ENCODE data around the gene ZNF853. TPM values are rescaled to one million over a fixed set of nuclear protein-coding genes. Genes with fewer than 3 reads are reported as not detected.

The ZNF853 gene
- polyA plus RNA-seq, 1 of the 3 experiments (the other 2 are of a cell fraction) = 15.9 TPM

DNA sequence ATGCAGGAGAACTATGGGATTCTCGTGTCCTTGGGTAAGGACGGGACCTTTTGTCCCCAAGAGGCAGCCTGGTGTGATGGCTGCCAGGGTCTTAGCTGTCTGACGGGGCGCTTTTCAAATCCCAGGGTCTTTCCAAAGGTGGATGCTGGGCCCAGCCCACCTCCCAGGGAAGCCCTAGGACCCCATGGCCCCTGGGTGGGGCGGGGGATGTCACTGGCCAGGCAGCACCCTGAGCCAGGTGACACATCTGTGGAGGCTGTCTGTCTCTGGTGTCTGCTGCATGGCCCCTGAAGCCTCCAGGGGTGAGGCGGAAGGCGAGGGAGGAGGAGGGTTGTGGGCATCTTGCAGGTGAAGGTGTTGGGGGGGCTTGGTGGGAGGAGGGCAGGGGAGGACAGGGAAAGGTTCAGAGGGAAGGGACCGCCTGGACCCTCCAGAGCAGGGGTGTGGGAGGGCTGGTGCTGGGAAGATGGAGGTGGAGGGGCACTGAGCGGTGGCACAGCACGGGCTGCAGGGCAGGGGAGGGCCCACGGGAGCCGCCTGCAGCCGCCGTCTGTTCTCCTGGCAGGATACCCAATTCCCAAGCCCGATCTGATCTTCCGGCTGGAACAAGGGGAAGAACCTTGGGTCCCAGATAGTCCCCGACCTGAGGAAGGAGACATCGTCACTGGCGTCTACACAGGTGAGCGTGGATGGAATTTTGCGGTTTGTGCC lies 28.7 kb downstream of the ZNF853 start:
- no peak overlapping the region for H2AFZ ChIP-seq (ENCODE audit: low read depth)
- ChIA-PET CTCF (interaction anchor here (0.6 to 1.1 kb wide), 2 partner anchors 77 to 308 kb away, joined by 3 read pairs; no protein-coding TSS in a partner anchor), POLR2A (no interaction called here)
- peaks cover 38% of the 10 kb centered on the region for H3K79me2 ChIP-seq (ENCODE audit: insufficient read depth)
- H3K9ac ChIP-seq = no peak overlapping the region
- no peak overlapping the region for H3K27ac ChIP-seq (ENCODE audit: low read depth in 2 of 2, low read length in 1 of 2)
- H3K9me2 ChIP-seq = no peaks in the 10 kb centered on the region
- WGBS (ENCODE audit: low lambda C conversion rate) = 96% methylated on average over 19 of the region's 21 CpGs
- DNase-seq = no peak
- H3K9me3 ChIP-seq = no peaks in the 10 kb centered on the region
- TF ChIP-seq, protein P1, sequence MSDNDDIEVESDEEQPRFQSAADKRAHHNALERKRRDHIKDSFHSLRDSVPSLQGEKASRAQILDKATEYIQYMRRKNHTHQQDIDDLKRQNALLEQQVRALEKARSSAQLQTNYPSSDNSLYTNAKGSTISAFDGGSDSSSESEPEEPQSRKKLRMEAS (IDR thresholded peaks at IDR 0.05; ENCODE audit: low read depth) = no peak
- TF ChIP-seq RCOR1 (IDR thresholded peaks at IDR 0.05; ENCODE audit: low read length) (no peak), NRF1 (IDR thresholded peaks at IDR 0.05; ENCODE audit: low read depth, low read length) (no peak), TAF1 (IDR thresholded peaks at IDR 0.05; ENCODE audit: borderline replicate concordance, low read depth, low read length) (no peak), ELF1 (IDR thresholded peaks at IDR 0.05) (no peak), FOXJ3 (CRISPR knock-in tag; IDR thresholded peaks at IDR 0.05) (no peak), MEF2A (IDR thresholded peaks at IDR 0.05; ENCODE audit: borderline replicate concordance, low read depth) (no peak), SMC3 (IDR thresholded peaks at IDR 0.05; ENCODE audit: low read depth, low read length) (no peak), TEAD4 (IDR thresholded peaks at IDR 0.05; ENCODE audit: borderline replicate concordance, insufficient read depth) (no peak)
- TF ChIP-seq, protein P2, sequence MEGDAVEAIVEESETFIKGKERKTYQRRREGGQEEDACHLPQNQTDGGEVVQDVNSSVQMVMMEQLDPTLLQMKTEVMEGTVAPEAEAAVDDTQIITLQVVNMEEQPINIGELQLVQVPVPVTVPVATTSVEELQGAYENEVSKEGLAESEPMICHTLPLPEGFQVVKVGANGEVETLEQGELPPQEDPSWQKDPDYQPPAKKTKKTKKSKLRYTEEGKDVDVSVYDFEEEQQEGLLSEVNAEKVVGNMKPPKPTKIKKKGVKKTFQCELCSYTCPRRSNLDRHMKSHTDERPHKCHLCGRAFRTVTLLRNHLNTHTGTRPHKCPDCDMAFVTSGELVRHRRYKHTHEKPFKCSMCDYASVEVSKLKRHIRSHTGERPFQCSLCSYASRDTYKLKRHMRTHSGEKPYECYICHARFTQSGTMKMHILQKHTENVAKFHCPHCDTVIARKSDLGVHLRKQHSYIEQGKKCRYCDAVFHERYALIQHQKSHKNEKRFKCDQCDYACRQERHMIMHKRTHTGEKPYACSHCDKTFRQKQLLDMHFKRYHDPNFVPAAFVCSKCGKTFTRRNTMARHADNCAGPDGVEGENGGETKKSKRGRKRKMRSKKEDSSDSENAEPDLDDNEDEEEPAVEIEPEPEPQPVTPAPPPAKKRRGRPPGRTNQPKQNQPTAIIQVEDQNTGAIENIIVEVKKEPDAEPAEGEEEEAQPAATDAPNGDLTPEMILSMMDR (IDR thresholded peaks at IDR 0.05) = no peak
- H3F3A ChIP-seq (replicated peaks; ENCODE audit: insufficient read depth) = no peaks in the 10 kb centered on the region
- H4K20me1 ChIP-seq (ENCODE audit: insufficient read depth) = peaks cover 33% of the 10 kb centered on the region; the same call in 1 of the 2 replicates
- peaks cover 0 to under 1% of the 10 kb centered on the region in 2 experiments; a peak in 1 of 4 replicates for H3K4me1 ChIP-seq (ENCODE audit: control insufficient read depth in 1 of 2, insufficient read depth in 2 of 2, low read depth in 1 of 2, low read length in 1 of 2)
- no peak overlapping the region for H3K4me2 ChIP-seq
- H3K27me3 ChIP-seq (ENCODE audit: insufficient read depth) = no peaks in the 10 kb centered on the region
- H3K4me3 ChIP-seq (ENCODE audit: low read depth in 2 of 2, low read length in 1 of 2) = no peak overlapping the region
- peaks cover 39 to 93% of the 10 kb centered on the region in 2 experiments for H3K36me3 ChIP-seq (replicated peaks in 1 of 2; ENCODE audit: control insufficient read depth in 1 of 2, insufficient read depth in 2 of 2, low read length in 1 of 2)

DNA sequence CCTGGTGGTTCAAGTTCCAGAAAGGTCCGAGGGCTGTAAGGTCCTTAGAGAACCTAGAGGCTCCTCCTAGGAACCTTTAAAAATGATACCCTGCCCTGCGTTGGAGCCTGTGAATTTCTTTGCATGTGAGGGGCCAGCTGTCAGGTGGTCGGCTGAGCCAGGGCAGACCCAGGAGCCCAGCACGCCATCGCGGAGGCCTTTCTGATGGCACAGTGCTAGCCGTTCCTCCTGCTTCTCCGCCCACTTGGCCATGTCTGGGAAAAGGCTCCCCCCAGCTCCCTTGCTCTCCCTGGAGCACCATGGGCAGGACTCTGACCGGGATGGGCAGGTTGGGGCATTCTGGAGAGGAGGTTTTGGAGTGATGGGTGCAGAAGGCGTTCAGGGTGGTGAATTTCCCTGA lies 29.3 kb downstream of the ZNF853 start:
- ChIA-PET CTCF (interaction anchor here (0.8 kb wide), 1 partner anchor 70 kb away, joined by 3 read pairs; no protein-coding TSS in a partner anchor), POLR2A (no interaction called here)
- H3K79me2 ChIP-seq (ENCODE audit: insufficient read depth) = peaks cover 31% of the 10 kb centered on the region
- 98% methylated on average over 5 of the region's 10 CpGs for WGBS (ENCODE audit: low lambda C conversion rate)
- peaks cover 35 to 93% of the 10 kb centered on the region in 2 experiments for H3K36me3 ChIP-seq (replicated peaks in 1 of 2; ENCODE audit: control insufficient read depth in 1 of 2, insufficient read depth in 2 of 2, low read length in 1 of 2)
- H3K27me3 ChIP-seq (ENCODE audit: insufficient read depth) = no peaks in the 10 kb centered on the region
- H3K4me1 ChIP-seq (ENCODE audit: control insufficient read depth in 1 of 2, insufficient read depth in 2 of 2, low read depth in 1 of 2, low read length in 1 of 2) = no peaks in the 10 kb centered on the region; a peak in 1 of 4 replicates
- peaks cover 30% of the 10 kb centered on the region; the same call in 1 of the 2 replicates for H4K20me1 ChIP-seq (ENCODE audit: insufficient read depth)
- no peak overlapping the region for H3K27ac ChIP-seq (ENCODE audit: low read depth in 2 of 2, low read length in 1 of 2)
- H3K9me2 ChIP-seq = no peaks in the 10 kb centered on the region
- no peak overlapping the region for H3K9ac ChIP-seq
- H3K4me2 ChIP-seq = no peak overlapping the region
- no peak overlapping the region for H2AFZ ChIP-seq (ENCODE audit: low read depth)
- no peaks in the 10 kb centered on the region for H3K9me3 ChIP-seq
- no peaks in the 10 kb centered on the region for H3F3A ChIP-seq (replicated peaks; ENCODE audit: insufficient read depth)
- no peak overlapping the region for H3K4me3 ChIP-seq (ENCODE audit: low read depth in 2 of 2, low read length in 1 of 2)
- DNase-seq = no peak
- TF ChIP-seq RFX5 (IDR thresholded peaks at IDR 0.05; ENCODE audit: low read length) = no peak
- TF ChIP-seq, protein P1 (IDR thresholded peaks at IDR 0.05; ENCODE audit: low read depth) = no peak
- TF ChIP-seq, protein P2 (IDR thresholded peaks at IDR 0.05) = no peak
- TF ChIP-seq ELF1 (IDR thresholded peaks at IDR 0.05) = no peak
- TF ChIP-seq FOXJ3 (CRISPR knock-in tag; IDR thresholded peaks at IDR 0.05) = no peak
- TF ChIP-seq, protein P3, sequence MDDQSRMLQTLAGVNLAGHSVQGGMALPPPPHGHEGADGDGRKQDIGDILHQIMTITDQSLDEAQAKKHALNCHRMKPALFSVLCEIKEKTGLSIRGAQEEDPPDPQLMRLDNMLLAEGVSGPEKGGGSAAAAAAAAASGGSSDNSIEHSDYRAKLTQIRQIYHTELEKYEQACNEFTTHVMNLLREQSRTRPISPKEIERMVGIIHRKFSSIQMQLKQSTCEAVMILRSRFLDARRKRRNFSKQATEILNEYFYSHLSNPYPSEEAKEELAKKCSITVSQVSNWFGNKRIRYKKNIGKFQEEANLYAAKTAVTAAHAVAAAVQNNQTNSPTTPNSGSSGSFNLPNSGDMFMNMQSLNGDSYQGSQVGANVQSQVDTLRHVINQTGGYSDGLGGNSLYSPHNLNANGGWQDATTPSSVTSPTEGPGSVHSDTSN (IDR thresholded peaks at IDR 0.05) = no peak
- no peak for TF ChIP-seq TCF12 (IDR thresholded peaks at IDR 0.05)
- no peak for TF ChIP-seq CHD2 (IDR thresholded peaks at IDR 0.05; ENCODE audit: low read length, partially characterized antibody)
- TF ChIP-seq, protein P4, sequence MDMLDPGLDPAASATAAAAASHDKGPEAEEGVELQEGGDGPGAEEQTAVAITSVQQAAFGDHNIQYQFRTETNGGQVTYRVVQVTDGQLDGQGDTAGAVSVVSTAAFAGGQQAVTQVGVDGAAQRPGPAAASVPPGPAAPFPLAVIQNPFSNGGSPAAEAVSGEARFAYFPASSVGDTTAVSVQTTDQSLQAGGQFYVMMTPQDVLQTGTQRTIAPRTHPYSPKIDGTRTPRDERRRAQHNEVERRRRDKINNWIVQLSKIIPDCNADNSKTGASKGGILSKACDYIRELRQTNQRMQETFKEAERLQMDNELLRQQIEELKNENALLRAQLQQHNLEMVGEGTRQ (IDR thresholded peaks at IDR 0.05; ENCODE audit: borderline replicate concordance, low read depth, low read length) = no peak
- no peak for TF ChIP-seq MEF2A (IDR thresholded peaks at IDR 0.05; ENCODE audit: borderline replicate concordance, low read depth)
- TF ChIP-seq FOSL2 (IDR thresholded peaks at IDR 0.05; ENCODE audit: borderline replicate concordance, low read depth) = no peak
- TF ChIP-seq, protein P5, sequence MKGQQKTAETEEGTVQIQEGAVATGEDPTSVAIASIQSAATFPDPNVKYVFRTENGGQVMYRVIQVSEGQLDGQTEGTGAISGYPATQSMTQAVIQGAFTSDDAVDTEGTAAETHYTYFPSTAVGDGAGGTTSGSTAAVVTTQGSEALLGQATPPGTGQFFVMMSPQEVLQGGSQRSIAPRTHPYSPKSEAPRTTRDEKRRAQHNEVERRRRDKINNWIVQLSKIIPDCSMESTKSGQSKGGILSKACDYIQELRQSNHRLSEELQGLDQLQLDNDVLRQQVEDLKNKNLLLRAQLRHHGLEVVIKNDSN (IDR thresholded peaks at IDR 0.05; ENCODE audit: borderline replicate concordance, low read depth) = no peak
- TF ChIP-seq TAF1 (IDR thresholded peaks at IDR 0.05; ENCODE audit: borderline replicate concordance, low read depth, low read length) = no peak
- TF ChIP-seq RCOR1 (IDR thresholded peaks at IDR 0.05; ENCODE audit: low read length) = no peak
- TF ChIP-seq NRF1 (IDR thresholded peaks at IDR 0.05; ENCODE audit: low read depth, low read length) = no peak
- no peak for TF ChIP-seq JUND (IDR thresholded peaks at IDR 0.05)
